Activated CD8-positive, alpha-beta memory T cell treated with anti-CD3 and anti-CD28 coated beads for 48 hours (primary cell): ENCODE data around the gene ANO9.
"Not testable (repeated sequence)": the region's sequence is repeated elsewhere in the genome, so short reads cannot be mapped to it uniquely, and the experiment has no call there.

Experiments used
- DNase-seq, 3 experiments: peaks; one replicate each; pipeline ENCODE4 v3.0.0-alpha.2; 2020; ENCODE audit warnings: low read depth in 2 of 3, low spot score in 2 of 3

The ANO9 gene

DNA sequence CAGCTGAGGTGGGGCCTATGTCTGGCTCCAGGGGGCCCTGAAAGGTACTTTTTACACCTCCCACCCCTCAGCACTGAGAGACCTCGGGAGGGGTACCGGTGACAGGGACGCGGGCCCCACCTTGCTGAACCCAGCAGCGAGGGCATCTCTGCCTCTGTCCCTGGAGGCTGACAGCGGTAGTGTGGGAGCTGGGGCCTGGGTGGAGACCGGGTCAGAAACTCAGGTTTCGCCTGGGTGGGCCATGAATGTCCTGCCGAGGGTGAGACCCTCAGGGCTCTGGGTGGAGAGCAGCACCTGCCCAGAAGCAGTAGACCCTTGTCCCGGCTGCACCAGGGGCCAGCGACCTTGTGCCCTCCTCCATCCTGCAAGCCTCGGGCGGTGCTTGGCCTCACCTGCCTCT lies 30.5 kb upstream of the ANO9 start:
- DNase-seq = no peak

DNA sequence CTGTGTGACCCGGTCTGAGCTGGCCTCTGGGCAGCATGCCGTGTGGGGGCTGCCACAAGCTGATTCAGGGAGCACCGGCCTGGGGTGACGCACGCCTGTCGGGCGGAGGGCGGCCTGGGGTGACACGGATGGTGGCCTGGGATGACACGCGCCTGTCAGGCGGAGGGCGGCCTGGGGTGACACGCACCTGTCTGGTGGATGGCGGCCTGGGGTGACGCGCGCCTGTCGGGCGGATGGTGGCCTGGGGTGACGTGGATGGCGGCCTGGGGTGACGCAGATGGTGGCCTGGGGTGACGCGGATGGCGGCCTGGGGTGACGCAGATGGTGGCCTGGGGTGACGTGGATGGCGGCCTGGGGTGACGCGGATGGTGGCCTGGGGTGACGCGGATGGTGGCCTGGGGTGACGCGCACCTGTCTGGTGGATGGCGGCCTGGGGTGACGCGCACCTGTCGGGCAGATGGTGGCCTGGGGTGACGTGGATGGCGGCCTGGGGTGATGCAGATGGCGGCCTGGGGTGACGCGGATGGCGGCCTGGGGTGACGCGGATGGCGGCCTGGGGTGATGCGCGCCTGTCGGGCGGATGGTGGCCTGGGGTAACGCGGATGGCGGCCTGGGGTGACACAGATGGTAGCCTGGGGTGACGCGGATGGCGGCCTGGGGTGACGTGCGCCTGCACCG lies 29.8 kb upstream of the ANO9 start:
- DNase-seq = no peak

- no peak for DNase-seq
Observed at GRCh38 chr11:469684-470560, 28.1 kb upstream of the ANO9 start.

DNA sequence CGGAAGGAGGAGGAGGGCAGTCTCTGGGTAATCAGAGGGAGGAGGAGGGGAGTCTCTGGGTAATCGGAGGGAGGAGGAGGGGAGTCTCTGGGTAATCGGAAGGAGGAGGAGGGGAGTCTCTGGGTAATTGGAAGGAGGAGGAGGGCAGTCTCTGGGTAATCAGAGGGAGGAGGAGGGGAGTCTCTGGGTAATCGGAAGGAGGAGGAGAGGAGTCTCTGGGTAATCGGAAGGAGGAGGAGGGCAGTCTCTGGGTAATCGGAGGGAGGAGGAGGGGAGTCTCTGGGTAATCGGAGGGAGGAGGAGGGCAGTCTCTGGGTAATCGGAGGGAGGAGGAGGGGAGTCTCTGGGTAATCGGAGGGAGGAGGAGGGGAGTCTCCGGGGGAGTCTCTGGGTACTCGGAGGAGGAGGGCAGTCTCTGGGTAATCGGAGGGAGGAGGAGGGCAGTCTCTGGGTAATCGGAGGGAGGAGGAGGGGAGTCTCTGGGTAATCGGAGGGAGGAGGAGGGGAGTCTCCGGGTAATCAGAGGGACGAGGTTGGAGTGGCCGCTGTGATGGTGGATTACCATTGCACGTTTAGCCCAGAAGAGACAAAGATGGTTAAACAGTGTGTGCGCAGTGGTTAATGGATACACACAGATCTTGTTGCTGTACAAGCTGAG lies 27.3 kb upstream of the ANO9 start:
- DNase-seq = not testable (repeated sequence)

DNA sequence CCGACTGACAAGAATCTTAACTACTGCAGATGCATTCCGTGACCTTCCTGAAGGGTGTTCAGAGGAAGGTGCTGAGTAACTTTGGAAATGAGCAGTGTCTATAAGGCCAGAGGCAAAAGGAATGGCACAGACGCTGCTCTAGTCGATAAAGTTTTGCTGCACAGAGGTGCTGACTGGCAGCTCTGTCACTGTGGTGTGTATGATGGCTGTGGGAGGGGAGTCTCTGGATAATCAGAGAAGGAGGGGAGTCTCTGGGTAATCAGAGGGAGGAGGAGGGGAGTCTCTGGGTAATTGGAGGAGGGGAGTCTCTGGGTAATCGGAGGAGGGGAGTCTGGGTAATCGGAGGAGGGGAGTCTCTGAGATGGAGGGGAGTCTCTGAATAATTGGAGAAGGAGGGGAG lies 26.7 kb upstream of the ANO9 start:
- DNase-seq = no peak

GRCh38 chr11:468036-468435 lies 26.2 kb upstream of the ANO9 start:
- no peak for DNase-seq

GRCh38 chr11:465896-466530 lies 24.2 kb upstream of the ANO9 start:
- no peak for DNase-seq

GRCh38 chr11:464316-464715 lies 22.5 kb upstream of the ANO9 start:
- no peak for DNase-seq

GRCh38 chr11:462107-462890 lies 20.5 kb upstream of the ANO9 start:
- no peak for DNase-seq

DNA sequence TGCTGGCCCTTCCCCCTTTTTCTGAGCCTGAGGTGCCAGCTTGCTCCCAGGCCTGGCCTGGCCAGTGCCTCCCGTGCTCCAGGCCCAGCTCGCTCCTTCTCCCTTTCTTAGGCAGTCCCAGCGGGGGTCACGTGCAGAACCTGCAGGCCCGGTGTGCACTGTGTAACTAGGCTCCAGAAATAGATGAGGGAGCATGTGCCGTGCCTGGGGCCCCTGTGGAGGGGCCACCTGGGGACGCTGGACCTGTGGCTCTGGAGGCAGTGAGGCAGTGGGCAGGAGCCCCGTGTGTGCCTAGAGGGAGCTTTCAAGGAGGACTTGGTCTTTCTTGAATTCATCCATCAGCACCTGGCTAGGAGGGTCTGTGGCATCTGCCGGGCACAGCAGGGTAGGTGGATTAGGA lies 19.8 kb upstream of the ANO9 start:
- DNase-seq = no peak

- DNase-seq = no peak
Observed at GRCh38 chr11:460331-461199, 18.8 kb upstream of the ANO9 start.

- no peak for DNase-seq
Observed at GRCh38 chr11:459511-460220, 17.9 kb upstream of the ANO9 start.

GRCh38 chr11:457111-457760 lies 15.4 kb upstream of the ANO9 start:
- DNase-seq = no peak

- no peak for DNase-seq
Observed at GRCh38 chr11:456533-456932, 14.7 kb upstream of the ANO9 start.

- DNase-seq = no peak
Observed at GRCh38 chr11:455566-456147, 13.8 kb upstream of the ANO9 start.

- DNase-seq = no peak
Observed at GRCh38 chr11:454801-455565, 13.2 kb upstream of the ANO9 start.

DNA sequence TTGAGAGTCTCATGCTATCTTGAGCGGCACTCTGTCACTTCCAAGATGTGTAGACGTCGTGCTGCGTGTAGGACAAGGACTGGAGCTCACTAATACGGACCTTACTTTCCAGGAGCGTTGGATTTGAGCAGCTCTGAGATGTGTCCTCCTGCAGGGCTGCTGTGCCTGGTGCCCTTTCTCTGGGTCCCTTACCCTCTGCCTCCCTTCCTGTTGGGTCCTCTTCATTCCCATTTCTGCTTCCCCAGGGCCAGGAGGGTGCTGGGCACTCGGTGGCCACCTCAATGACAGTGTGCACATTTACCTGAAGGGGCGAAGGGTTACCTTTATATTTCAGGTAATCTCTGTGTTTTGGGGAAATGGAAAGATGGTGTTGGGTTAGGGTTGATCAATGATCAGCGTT lies 12.2 kb upstream of the ANO9 start:
- DNase-seq = no peak

GRCh38 chr11:453564-453963 lies 11.8 kb upstream of the ANO9 start:
- DNase-seq = no peak
